ENCODE measurements around the gene HMCN1.

Gene HMCN1

GRCh38 chr1:185935360-185935759 lies 201.2 kb downstream of the HMCN1 start:
- in situ Hi-C loops (cut with MboI; ENCODE audit: low sequenced_read_pairs, unreplicated experiment) = no loop called here
- TF ChIP-seq CTCF (IDR thresholded peaks at IDR 0.05; ENCODE audit: borderline replicate concordance, control extremely low read depth, extremely low read depth, insufficient read depth, missing control alignments) = no peak
- DNase-seq (ENCODE audit: low spot score) = no peak

- no peak for DNase-seq (ENCODE audit: low spot score)
- no peak for TF ChIP-seq CTCF (IDR thresholded peaks at IDR 0.05; ENCODE audit: borderline replicate concordance, control extremely low read depth, extremely low read depth, insufficient read depth, missing control alignments)
- in situ Hi-C loops (cut with MboI; ENCODE audit: low sequenced_read_pairs, unreplicated experiment) = no loop called here
Observed at GRCh38 chr1:185936641-185937040, 202.4 kb downstream of the HMCN1 start.

- in situ Hi-C loops (cut with MboI; ENCODE audit: low sequenced_read_pairs, unreplicated experiment) = no loop called here
- DNase-seq (ENCODE audit: low spot score) = no peak
- TF ChIP-seq CTCF (IDR thresholded peaks at IDR 0.05; ENCODE audit: borderline replicate concordance, control extremely low read depth, extremely low read depth, insufficient read depth, missing control alignments) = no peak
Observed at GRCh38 chr1:185938396-185938795, 204.2 kb downstream of the HMCN1 start.

- in situ Hi-C loops (cut with MboI; ENCODE audit: low sequenced_read_pairs, unreplicated experiment) = no loop called here
- no peak for DNase-seq (ENCODE audit: low spot score)
- TF ChIP-seq CTCF (IDR thresholded peaks at IDR 0.05; ENCODE audit: borderline replicate concordance, control extremely low read depth, extremely low read depth, insufficient read depth, missing control alignments) = no peak
Observed at GRCh38 chr1:185939142-185939541, 205.0 kb downstream of the HMCN1 start.

GRCh38 chr1:185942961-185943360 lies 208.8 kb downstream of the HMCN1 start:
- no peak for DNase-seq (ENCODE audit: low spot score)
- no peak for TF ChIP-seq CTCF (IDR thresholded peaks at IDR 0.05; ENCODE audit: borderline replicate concordance, control extremely low read depth, extremely low read depth, insufficient read depth, missing control alignments)
- in situ Hi-C loops (cut with MboI; ENCODE audit: low sequenced_read_pairs, unreplicated experiment) = no loop called here

GRCh38 chr1:185956881-185957280 lies 222.7 kb downstream of the HMCN1 start:
- in situ Hi-C loops (cut with MboI; ENCODE audit: low sequenced_read_pairs, unreplicated experiment) = no loop called here
- DNase-seq (ENCODE audit: low spot score) = no peak
- TF ChIP-seq CTCF (IDR thresholded peaks at IDR 0.05; ENCODE audit: borderline replicate concordance, control extremely low read depth, extremely low read depth, insufficient read depth, missing control alignments) = no peak
